Measurements from ENCODE around the gene COA8.

GRCh38 chr14:103538291-103539055, 24.3 kb upstream of the COA8 start:
- TF ChIP-seq CTCF (IDR thresholded peaks at IDR 0.05) (no peak), POLR2A (IDR thresholded peaks at IDR 0.05) (no peak)
